Heart left ventricle (tissue), 13 donors: ENCODE data around the gene TFEC.

ENCODE experiments used
- POLR2A ChIP-seq, 2 donors: fragments of 450-650 bp; IDR thresholded peaks; one replicate each; pipeline ENCODE4 v1.6.1; 2017; ENCODE audit warnings: antibody characterized with exemption in 2 of 2, mild to moderate bottlenecking in 2 of 2, moderate library complexity in 2 of 2
- TF ChIP-seq, protein P1 (sequence below), 12 donors: fragments of 200-600 bp; sonication (generic) in 4 of 12; IDR thresholded peaks; one replicate each; pipeline versions ENCODE4 v1.5.0 to v1.8.0; 2018 to 2022; ENCODE audit warnings: antibody characterized with exemption in 12 of 12, mild to moderate bottlenecking in 5 of 12
- donor health status: ischemic (EF 13 %, LVEDD 7.1; RV severe dilation, severe dysfunction).
- donor health status: DM: no; HTN: yes; CAD: no.
- donor health status: DM: no; HTN: no; CAD: no.
- donor health status: ischemic (EF 25% LVEDD 6.9; RV normal size, moderate dysfunction).
- donor health status: ischemic (EF 25% LVEDD 5.7; RV mildly dilated, moderate dysfunction).
- donor health status: ischemic (EF 35%, LVEDD 5.7; RV mildly dilated, moderate dysfunction).
- donor health status: nonischemic (EF 11% LVEDD 7.7; RV severe dilation, severe dysfunction).
- donor health status: DM: yes; HTN: yes; CAD: no.
- donor health status: PGD.
- donor health status: ischemic (EF 29% LVEDD 5.4; RV normal size, mild dysfunction).
- donor health status: nonischemic (EF 23%, LVEDD 6.1; RV moderate dilation, normal function).

DNA sequence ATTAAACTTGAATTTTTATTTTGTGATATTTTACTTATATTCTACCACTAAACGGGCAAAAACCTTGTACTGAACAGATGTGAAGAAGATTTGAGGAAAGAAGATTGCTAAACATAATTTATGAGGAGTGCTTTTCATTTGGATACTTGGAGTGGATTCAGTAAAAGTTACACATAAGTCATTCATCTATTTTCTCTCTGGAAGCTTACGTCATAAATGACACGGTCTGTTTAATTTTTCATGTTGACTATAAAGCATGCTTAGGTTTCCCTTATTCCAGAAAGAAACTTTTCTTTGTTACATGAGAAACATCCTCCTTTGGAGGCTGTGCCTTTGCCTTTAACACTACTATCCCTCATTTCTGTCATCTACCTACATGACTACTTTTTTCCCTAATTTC is 53.9 kb downstream of the TFEC start:
- no peak for TF ChIP-seq POLR2A (IDR thresholded peaks at IDR 0.05)
- TF ChIP-seq, protein P1, sequence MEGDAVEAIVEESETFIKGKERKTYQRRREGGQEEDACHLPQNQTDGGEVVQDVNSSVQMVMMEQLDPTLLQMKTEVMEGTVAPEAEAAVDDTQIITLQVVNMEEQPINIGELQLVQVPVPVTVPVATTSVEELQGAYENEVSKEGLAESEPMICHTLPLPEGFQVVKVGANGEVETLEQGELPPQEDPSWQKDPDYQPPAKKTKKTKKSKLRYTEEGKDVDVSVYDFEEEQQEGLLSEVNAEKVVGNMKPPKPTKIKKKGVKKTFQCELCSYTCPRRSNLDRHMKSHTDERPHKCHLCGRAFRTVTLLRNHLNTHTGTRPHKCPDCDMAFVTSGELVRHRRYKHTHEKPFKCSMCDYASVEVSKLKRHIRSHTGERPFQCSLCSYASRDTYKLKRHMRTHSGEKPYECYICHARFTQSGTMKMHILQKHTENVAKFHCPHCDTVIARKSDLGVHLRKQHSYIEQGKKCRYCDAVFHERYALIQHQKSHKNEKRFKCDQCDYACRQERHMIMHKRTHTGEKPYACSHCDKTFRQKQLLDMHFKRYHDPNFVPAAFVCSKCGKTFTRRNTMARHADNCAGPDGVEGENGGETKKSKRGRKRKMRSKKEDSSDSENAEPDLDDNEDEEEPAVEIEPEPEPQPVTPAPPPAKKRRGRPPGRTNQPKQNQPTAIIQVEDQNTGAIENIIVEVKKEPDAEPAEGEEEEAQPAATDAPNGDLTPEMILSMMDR (IDR thresholded peaks at IDR 0.05): no peak
